Aorta (tissue), 5 donors: ENCODE measurements around the gene MYO5C. TPM values are rescaled to one million over a fixed set of nuclear protein-coding genes. Genes with fewer than 3 reads are reported as not detected.

Experiments
- ATAC-seq: fragments of 200-7000 bp; cut with Tn5 transposase; one replicate; pipeline ENCODE4 v1.9.1; 2022; ENCODE audit warnings: moderate library complexity; ENCODE audit not compliant: low FRiP score
- DNase-seq, 2 donors: peaks; one replicate each; pipeline ENCODE4 v3.0.0-alpha.2; 2020
- H3K27ac ChIP-seq, 2 donors: one replicate each; pipeline ENCODE4 v1.5.1; 2013; ENCODE audit warnings: low read length in 2 of 2, mild to moderate bottlenecking in 2 of 2, moderate library complexity in 2 of 2, control low read depth in 1 of 2, inconsistent platforms in 1 of 2, low read depth in 1 of 2
- H3K27me3 ChIP-seq, 2 donors: one replicate each; pipeline ENCODE4 v1.6.1; 2013; ENCODE audit warnings: control low read depth in 1 of 2, low read length in 1 of 2, mild to moderate bottlenecking in 1 of 2, moderate library complexity in 1 of 2; ENCODE audit not compliant: insufficient read depth in 2 of 2, control insufficient read depth in 1 of 2
- H3K36me3 ChIP-seq, 2 donors: one replicate each; pipeline ENCODE4 v1.6.1; 2013; ENCODE audit warnings: control low read depth in 1 of 2, low read length in 1 of 2, mild to moderate bottlenecking in 1 of 2; ENCODE audit not compliant: insufficient read depth in 2 of 2, control insufficient read depth in 1 of 2
- H3K4me1 ChIP-seq, 2 donors: one replicate each; pipeline ENCODE4 v1.6.1; 2013; ENCODE audit warnings: low read length in 2 of 2, control low read depth in 1 of 2, mild to moderate bottlenecking in 1 of 2, moderate library complexity in 1 of 2; ENCODE audit not compliant: insufficient read depth in 2 of 2, control insufficient read depth in 1 of 2
- H3K4me3 ChIP-seq, 2 donors: one replicate each; pipeline ENCODE4 v1.5.1; 2013; ENCODE audit warnings: low read length in 2 of 2, control low read depth in 1 of 2, mild to moderate bottlenecking in 1 of 2
- H3K9me3 ChIP-seq: one replicate; pipeline ENCODE4 v1.6.1; 2013; ENCODE audit warnings: mild to moderate bottlenecking, low read length; ENCODE audit not compliant: control insufficient read depth
- WGBS, 2 donors: extraction: QIAGEN DNeasy Blood & Tissue Kit; methylation state at CpG; one replicate each; pipeline ENCODE4 v1.1.7; 2013; 5-methylcytosine and 5-hydroxymethylcytosine counted together
- intact Hi-C, 2 donors: fragments of 100-400 bp; cut with DNase I; formaldehyde crosslinking; loops; one replicate each; pipeline versions ENCODE4 v1.14.2 to v1.15.0; 2022
- polyA plus RNA-seq, 2 donors: library from polyadenylated mRNA; stranded (reverse); fragments of 200-250 nt; gene quantifications; one replicate each; pipeline ENCODE4 v1.2.3, GENCODE V29; 2013
- total RNA-seq, 2 donors: library from RNA; stranded (reverse); fragmentation: NEBNext Ultra II Directional; extraction: Animal tissue kit (Norgen Biotek cat#: 25700); gene quantifications; one replicate each; pipeline ENCODE4 v1.2.1, GENCODE V29; 2021
- donor health status: healthy with polysubstance abuse.
- donor health status: Bipolar disorder and iron deficiency.
- donor health status: DM: no; HTN: no; CAD: no.
- donor health status: DM: no; HTN: no; CAD: no.
- donor health status: DM: yes; HTN: yes; CAD: no.

Gene MYO5C
- total and polyA plus RNA-seq, 4 donors, result 0.08 to 15.3 (median 4.8) TPM

GRCh38 chr15:52214553-52214952 is 81.1 kb downstream of the MYO5C start:
- Histone ChIP-seq H3K27ac (no peak overlapping the region), H3K4me3 (no peak overlapping the region), H3K4me1 (no peaks in the 10 kb centered on the region), H3K36me3 (no peaks in the 10 kb centered on the region), H3K9me3 (no peaks in the 10 kb centered on the region), H3K27me3 (no peaks in the 10 kb centered on the region)
- DNase-seq (no peak), ATAC-seq (no peak)
- 86 to 92% methylated on average over 1 of the region's 1 CpG for WGBS, 2 donors
- intact Hi-C loops, result no loop called here

GRCh38 chr15:52213206-52213605 is 82.4 kb downstream of the MYO5C start:
- Histone ChIP-seq H3K4me1 (no peaks in the 10 kb centered on the region), H3K27ac (no peak overlapping the region), H3K27me3 (no peaks in the 10 kb centered on the region), H3K9me3 (no peaks in the 10 kb centered on the region), H3K36me3 (no peaks in the 10 kb centered on the region), H3K4me3 (no peak overlapping the region)
- no peak for DNase-seq
- 87 to 89% methylated on average over 3 of the region's 3 CpGs for WGBS, 2 donors
- intact Hi-C loops, result no loop called here
- ATAC-seq, result no peak

- Histone ChIP-seq H3K9me3 (no peaks in the 10 kb centered on the region), H3K27me3 (no peaks in the 10 kb centered on the region), H3K36me3 (peaks cover 0 to 1% of the 10 kb centered on the region in 2 donors), H3K4me1 (no peaks in the 10 kb centered on the region), H3K4me3 (no peak overlapping the region), H3K27ac (no peak overlapping the region)
- no peak for DNase-seq
- ATAC-seq, result no peak
- intact Hi-C loops, result no loop called here
- 40 to 43% methylated on average over 2 of the region's 2 CpGs for WGBS, 2 donors
These were observed 87.2 kb downstream of the MYO5C start for GRCh38 chr15:52208306-52208946.

GRCh38 chr15:52207191-52207590 is 88.4 kb downstream of the MYO5C start:
- H3K4me3 ChIP-seq, result no peak overlapping the region
- no peak overlapping the region for H3K27ac ChIP-seq
- 50 to 69% methylated on average over 1 of the region's 1 CpG for WGBS, 2 donors
- no peaks in the 10 kb centered on the region for H3K27me3 ChIP-seq
- no peak for ATAC-seq
- peaks cover 0 to 1% of the 10 kb centered on the region in 2 donors for H3K36me3 ChIP-seq
- DNase-seq, result no peak
- H3K9me3 ChIP-seq, result no peaks in the 10 kb centered on the region
- intact Hi-C loops, result no loop called here
- H3K4me1 ChIP-seq, result no peaks in the 10 kb centered on the region

GRCh38 chr15:52206446-52206845 is 89.2 kb downstream of the MYO5C start:
- ATAC-seq, result no peak
- intact Hi-C loops, result no loop called here
- H3K9me3 ChIP-seq, result no peaks in the 10 kb centered on the region
- no peak overlapping the region for H3K27ac ChIP-seq
- no peaks in the 10 kb centered on the region for H3K4me1 ChIP-seq
- H3K27me3 ChIP-seq, result no peaks in the 10 kb centered on the region
- no peak overlapping the region for H3K4me3 ChIP-seq
- WGBS, 2 donors, result 75 to 95% methylated on average over 2 of the region's 2 CpGs
- DNase-seq, result no peak
- peaks cover 0 to 1% of the 10 kb centered on the region in 2 donors for H3K36me3 ChIP-seq

GRCh38 chr15:52204657-52205056 is 90.9 kb downstream of the MYO5C start:
- ATAC-seq (no peak), DNase-seq (no peak)
- Histone ChIP-seq H3K27ac (no peak overlapping the region), H3K4me3 (no peak overlapping the region), H3K36me3 (peaks cover 0 to 1% of the 10 kb centered on the region in 2 donors), H3K4me1 (no peaks in the 10 kb centered on the region), H3K27me3 (no peaks in the 10 kb centered on the region), H3K9me3 (no peaks in the 10 kb centered on the region)
- 97 to 98% methylated on average over 20 of the region's 20 CpGs for WGBS, 2 donors
- intact Hi-C loops, result no loop called here

- WGBS, 2 donors, result 87 to 90% methylated on average over 1 of the region's 1 CpG
- Histone ChIP-seq H3K27me3 (no peaks in the 10 kb centered on the region), H3K27ac (no peak overlapping the region), H3K9me3 (peaks cover 1% of the 10 kb centered on the region), H3K36me3 (peaks cover 0 to 1% of the 10 kb centered on the region in 2 donors), H3K4me1 (no peaks in the 10 kb centered on the region), H3K4me3 (no peak overlapping the region)
- no peak for DNase-seq
- ATAC-seq, result no peak
- intact Hi-C loops, result loop anchor here in 1 of 2 donors (1.0 kb wide), 1 partner anchor 11 kb away; no protein-coding TSS in a partner anchor
These were observed 94.7 kb downstream of the MYO5C start for GRCh38 chr15:52200831-52201365.

GRCh38 chr15:52199271-52199670 is 96.3 kb downstream of the MYO5C start:
- H3K4me1 ChIP-seq, result no peaks in the 10 kb centered on the region
- WGBS, 2 donors, result 92 to 95% methylated on average over 2 of the region's 2 CpGs
- ATAC-seq (no peak), DNase-seq (no peak)
- H3K27ac ChIP-seq, result no peak overlapping the region
- H3K27me3 ChIP-seq, result no peaks in the 10 kb centered on the region
- peaks cover 1% of the 10 kb centered on the region for H3K9me3 ChIP-seq
- no peak overlapping the region for H3K4me3 ChIP-seq
- no peaks in the 10 kb centered on the region for H3K36me3 ChIP-seq
- intact Hi-C loops, result no loop called here

- Histone ChIP-seq H3K27ac (no peak overlapping the region), H3K36me3 (no peaks in the 10 kb centered on the region), H3K27me3 (no peaks in the 10 kb centered on the region), H3K4me1 (no peaks in the 10 kb centered on the region), H3K9me3 (peaks cover 1% of the 10 kb centered on the region), H3K4me3 (no peak overlapping the region)
- intact Hi-C loops, result no loop called here
- ATAC-seq (no peak), DNase-seq (no peak)
- 80 to 84% methylated on average over 3 of the region's 3 CpGs for WGBS, 2 donors
These were observed 98.7 kb downstream of the MYO5C start for GRCh38 chr15:52196891-52197290.
